Neuron (in vitro differentiated cells): Measurements from ENCODE around the gene TBC1D10B.
"Not testable (repeated sequence)": the region's sequence is repeated elsewhere in the genome, so short reads cannot be mapped to it uniquely, and the experiment has no call there.

Experiments
- H2AFZ ChIP-seq: one replicate; pipeline ENCODE4 v1.6.1; 2013; ENCODE audit warnings: low read depth, mild to moderate bottlenecking, inconsistent platforms, low read length, moderate library complexity
- H3K27me3 ChIP-seq: one replicate; pipeline ENCODE4 v1.6.1; 2013; ENCODE audit warnings: low read length; ENCODE audit not compliant: insufficient read depth
- H3K36me3 ChIP-seq: one replicate; pipeline ENCODE4 v1.6.1; 2013; ENCODE audit warnings: low read length; ENCODE audit not compliant: insufficient read depth
- H3K4me1 ChIP-seq: one replicate; pipeline ENCODE4 v1.6.1; 2013; ENCODE audit warnings: low read length; ENCODE audit not compliant: insufficient read depth
- H3K4me3 ChIP-seq: 2 replicates; pipeline ENCODE4 v1.5.1; 2013; ENCODE audit warnings: mild to moderate bottlenecking, low read length, moderate library complexity
- H3K9me3 ChIP-seq: one replicate; pipeline ENCODE4 v1.6.1; 2013; ENCODE audit warnings: low read length

The TBC1D10B gene

DNA sequence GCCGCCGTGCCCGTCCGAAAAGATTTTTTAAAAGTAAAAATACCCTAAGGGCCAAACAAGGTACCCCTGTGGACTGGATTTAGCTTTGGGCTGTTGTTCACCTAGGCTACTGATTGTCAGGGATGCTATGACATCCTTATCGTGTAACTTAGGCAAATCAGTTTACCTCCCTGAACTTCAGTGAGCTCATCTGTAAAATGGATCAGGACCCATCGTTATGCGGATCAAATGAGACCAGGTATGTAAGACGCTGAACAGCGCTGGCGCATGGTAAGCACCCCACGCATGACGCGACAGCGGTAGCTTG, 36.5 kb upstream of the TBC1D10B start:
- Histone ChIP-seq H3K9me3 (no peaks in the 10 kb centered on the region), H2AFZ (peak overlapping the region; percentile 50), H3K4me3 (peak overlapping the region; percentile 68)

DNA sequence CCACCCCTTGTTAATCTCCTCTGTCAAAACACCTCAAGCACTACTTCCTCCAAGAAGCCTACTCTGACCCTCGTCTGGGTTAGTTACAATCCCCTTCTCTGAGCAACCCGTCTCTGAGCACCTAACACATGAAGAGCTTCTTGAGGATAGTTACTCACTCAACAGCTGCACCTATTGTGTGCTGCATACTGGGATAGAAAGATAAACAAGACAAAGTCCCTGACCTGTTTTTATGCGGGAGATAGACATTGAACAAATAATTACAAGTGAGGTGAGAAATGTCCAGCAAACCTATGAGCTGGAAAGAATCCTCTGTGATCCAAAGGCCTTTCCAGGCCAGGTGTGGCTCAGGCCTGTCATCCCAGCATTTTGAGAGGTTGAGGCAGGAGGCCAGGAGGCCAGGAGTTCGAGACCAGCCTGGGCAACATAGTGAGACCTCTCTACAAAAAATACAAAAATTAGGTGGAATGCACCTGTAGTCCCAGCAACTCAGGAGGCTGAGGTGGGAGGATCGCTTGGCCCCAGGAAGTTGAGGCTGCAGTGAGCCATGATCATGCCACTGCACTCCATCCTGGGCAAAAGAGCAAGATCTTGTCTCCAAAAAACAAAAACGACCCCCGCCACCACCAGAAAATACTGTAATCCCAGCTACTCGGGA, 31.6 kb upstream of the TBC1D10B start:
- Histone ChIP-seq H2AFZ (no peak overlapping the region), H3K4me3 (no peak overlapping the region), H3K4me1 (peaks cover 25% of the 10 kb centered on the region), H3K9me3 (no peaks in the 10 kb centered on the region), H3K27me3 (no peaks in the 10 kb centered on the region), H3K36me3 (peaks cover 24% of the 10 kb centered on the region)

More for the DNA sequence above, 36.5 kb upstream of the TBC1D10B start:
- H3K27me3 ChIP-seq: no peaks in the 10 kb centered on the region
- H3K4me1 ChIP-seq: peaks cover 7% of the 10 kb centered on the region
- H3K36me3 ChIP-seq: peaks cover 8% of the 10 kb centered on the region

GRCh38 chr16:30399435-30400186, 29.3 kb upstream of the TBC1D10B start:
- Histone ChIP-seq H3K4me1 (peaks cover 36% of the 10 kb centered on the region), H3K9me3 (no peaks in the 10 kb centered on the region), H3K4me3 (peak overlapping the region; percentile 44), H3K36me3 (peaks cover 25% of the 10 kb centered on the region), H3K27me3 (no peaks in the 10 kb centered on the region), H2AFZ (no peak overlapping the region)

- Histone ChIP-seq H3K9me3 (no peaks in the 10 kb centered on the region), H3K4me3 (no peak overlapping the region), H3K36me3 (peaks cover 25% of the 10 kb centered on the region), H3K4me1 (peaks cover 36% of the 10 kb centered on the region), H2AFZ (no peak overlapping the region), H3K27me3 (no peaks in the 10 kb centered on the region)
These were observed 28.6 kb upstream of the TBC1D10B start for GRCh38 chr16:30398661-30399434.

DNA sequence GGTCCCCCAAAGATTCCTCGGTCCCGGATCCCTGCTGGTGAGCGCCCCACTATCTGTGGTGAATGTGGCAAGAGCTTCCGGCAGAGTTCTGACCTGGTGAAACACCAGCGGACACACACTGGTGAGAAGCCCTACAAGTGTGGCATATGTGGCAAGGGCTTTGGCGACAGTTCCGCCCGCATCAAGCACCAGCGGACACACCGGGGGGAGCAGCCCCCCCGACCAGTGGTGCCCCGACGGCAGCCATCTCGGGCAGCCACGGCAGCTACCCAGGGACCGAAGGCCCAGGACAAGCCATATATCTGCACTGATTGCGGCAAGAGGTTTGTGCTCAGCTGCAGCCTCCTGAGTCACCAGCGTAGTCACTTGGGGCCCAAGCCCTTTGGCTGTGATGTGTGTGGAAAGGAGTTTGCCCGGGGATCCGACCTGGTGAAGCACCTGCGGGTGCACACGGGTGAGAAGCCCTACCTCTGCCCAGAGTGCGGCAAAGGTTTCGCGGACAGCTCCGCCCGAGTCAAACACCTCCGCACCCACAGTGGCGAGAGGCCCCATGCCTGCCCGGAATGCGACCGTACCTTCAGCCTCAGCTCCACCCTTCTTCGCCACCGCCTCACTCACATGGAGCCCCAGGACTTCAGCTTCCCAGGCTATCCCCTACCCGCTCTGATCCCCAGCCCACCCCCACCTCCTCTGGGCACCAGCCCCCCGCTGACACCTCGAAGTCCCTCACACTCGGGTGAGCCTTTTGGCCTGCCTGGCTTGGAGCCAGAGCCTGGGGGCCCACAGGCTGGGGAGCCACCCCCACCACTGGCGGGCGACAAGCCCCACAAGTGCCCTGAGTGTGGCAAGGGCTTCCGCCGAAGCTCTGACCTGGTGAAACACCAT, 27.7 kb upstream of the TBC1D10B start:
- H3K36me3 ChIP-seq: peaks cover 25% of the 10 kb centered on the region
- H3K27me3 ChIP-seq: no peaks in the 10 kb centered on the region
- H3K4me3 ChIP-seq: no peak overlapping the region
- no peak overlapping the region for H2AFZ ChIP-seq
- H3K4me1 ChIP-seq: peaks cover 36% of the 10 kb centered on the region
- H3K9me3 ChIP-seq: no peaks in the 10 kb centered on the region

DNA sequence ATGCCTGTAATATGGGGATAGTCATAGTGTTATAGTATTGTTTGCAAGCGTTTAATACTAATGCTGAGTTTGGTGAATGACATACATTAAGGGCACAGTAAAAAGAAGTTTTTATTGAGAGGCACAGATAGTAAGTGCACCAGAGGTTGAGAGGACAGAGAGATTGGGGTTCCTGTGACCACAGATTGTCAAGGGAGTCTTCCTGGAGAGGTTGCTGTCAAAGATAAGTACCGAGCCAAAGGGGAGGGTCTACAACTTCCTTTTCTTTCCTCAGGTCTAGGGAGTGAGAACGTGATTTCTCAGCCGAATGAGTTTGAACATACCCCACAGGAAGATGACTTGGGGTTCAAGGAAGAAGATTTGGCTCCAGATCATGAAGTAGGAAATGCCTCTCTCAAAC, 26.8 kb upstream of the TBC1D10B start:
- H2AFZ ChIP-seq: no peak overlapping the region
- peaks cover 25% of the 10 kb centered on the region for H3K36me3 ChIP-seq
- H3K27me3 ChIP-seq: no peaks in the 10 kb centered on the region
- H3K4me1 ChIP-seq: peaks cover 36% of the 10 kb centered on the region
- H3K4me3 ChIP-seq: peak overlapping the region; percentile 67
- no peaks in the 10 kb centered on the region for H3K9me3 ChIP-seq

DNA sequence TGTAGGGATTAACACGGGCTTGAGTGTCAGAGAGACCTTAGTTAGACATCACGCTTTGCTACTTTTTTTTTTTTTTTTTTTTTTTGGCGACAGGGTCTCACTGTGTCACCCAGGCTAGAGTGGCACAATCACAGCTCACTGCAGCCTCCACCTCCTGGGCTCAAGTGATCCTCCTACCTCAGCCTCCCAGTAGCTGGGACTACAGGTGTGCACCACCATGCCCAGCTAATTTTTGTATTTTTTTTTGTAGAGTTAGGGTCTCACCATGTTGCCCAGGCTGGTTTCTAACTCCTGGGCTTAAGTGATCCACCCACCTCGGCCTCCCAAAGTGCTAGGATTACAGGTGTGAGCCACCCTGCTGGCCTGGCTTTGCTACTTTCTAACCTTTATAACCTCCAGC, 26.3 kb upstream of the TBC1D10B start:
- H3K4me3 ChIP-seq: peak overlapping the region; percentile 67
- not testable (repeated sequence) for H3K27me3 ChIP-seq, H3K9me3 ChIP-seq, H2AFZ ChIP-seq
- H3K4me1 ChIP-seq: peaks cover 36% of the 10 kb centered on the region
- peaks cover 25% of the 10 kb centered on the region for H3K36me3 ChIP-seq

GRCh38 chr16:30395992-30396585, 25.8 kb upstream of the TBC1D10B start:
- Histone ChIP-seq H3K4me3 (peak overlapping the region; percentile 67), H3K36me3 (peaks cover 25% of the 10 kb centered on the region), H3K27me3 (no peaks in the 10 kb centered on the region), H2AFZ (no peak overlapping the region), H3K4me1 (peaks cover 36% of the 10 kb centered on the region), H3K9me3 (no peaks in the 10 kb centered on the region)

- Histone ChIP-seq H3K4me1 (peaks cover 34% of the 10 kb centered on the region), H2AFZ (no peak within 1 kb of the TSS), H3K4me3 (peak within 1 kb of the TSS; percentile 67), H3K27me3 (no peaks in the 10 kb centered on the region), H3K9me3 (no peaks in the 10 kb centered on the region), H3K36me3 (peaks cover 25% of the 10 kb centered on the region)
These were observed 25.1 kb upstream of the TBC1D10B start, which contains the start of gene ZNF48 for GRCh38 chr16:30395155-30395991. ZNF48 (plus strand) TSS chr16:30395420; CDS start chr16:30395795, 375 bp downstream.

DNA sequence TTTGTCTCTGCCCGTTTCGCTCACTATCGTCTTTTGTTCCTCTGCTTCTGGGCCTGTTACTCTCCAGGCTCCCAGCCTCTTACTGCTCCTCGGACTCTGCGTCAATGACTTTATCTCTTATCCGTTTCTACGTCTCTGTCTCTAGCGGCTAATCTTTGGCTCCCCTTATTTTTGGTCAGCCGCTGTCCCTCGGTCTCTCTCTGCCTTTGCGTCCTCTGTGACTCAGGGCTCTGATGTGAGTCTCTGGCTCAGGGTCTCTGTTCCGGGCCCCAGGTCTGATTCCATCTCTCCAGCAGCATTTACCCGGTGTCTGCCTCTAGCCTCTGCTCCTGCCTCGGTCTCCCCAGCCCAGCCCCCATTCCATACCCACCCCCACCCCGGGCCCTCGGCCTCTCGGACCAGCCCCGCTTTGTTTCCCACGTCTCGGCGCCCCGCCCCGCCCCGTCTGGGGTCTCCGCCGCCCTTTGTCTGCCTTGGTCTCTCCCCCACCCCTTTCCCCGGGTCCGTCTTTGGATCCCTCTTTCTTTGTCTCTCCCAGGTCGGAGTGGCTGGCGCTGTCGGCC, 24.4 kb upstream of the TBC1D10B start:
- Histone ChIP-seq H3K4me3 (peak overlapping the region; percentile 67), H3K9me3 (no peaks in the 10 kb centered on the region), H2AFZ (no peak overlapping the region), H3K4me1 (peaks cover 31% of the 10 kb centered on the region), H3K36me3 (peaks cover 25% of the 10 kb centered on the region), H3K27me3 (no peaks in the 10 kb centered on the region)

DNA sequence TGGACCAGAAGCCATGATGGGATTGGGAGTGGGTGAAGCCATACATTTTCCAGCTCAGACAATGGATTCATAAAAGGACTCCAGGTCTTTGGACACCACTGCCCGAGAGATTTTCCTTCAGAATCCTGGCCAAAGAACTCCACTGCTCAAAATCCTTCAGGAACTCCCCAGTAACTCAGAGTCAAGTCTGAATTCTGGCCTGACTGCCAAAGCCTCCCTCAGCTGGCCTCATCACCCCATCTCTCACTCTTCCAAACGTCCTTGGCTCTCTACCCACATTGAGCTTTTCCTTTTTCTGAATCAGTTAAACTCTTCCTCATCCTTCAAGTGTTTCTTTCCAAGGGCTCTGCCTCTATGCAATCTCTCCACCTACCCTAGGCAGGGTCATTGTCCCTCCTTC, 13.2 kb upstream of the TBC1D10B start:
- Histone ChIP-seq H3K9me3 (no peaks in the 10 kb centered on the region), H3K4me3 (no peak overlapping the region), H2AFZ (no peak overlapping the region), H3K36me3 (no peaks in the 10 kb centered on the region), H3K4me1 (peaks cover 10% of the 10 kb centered on the region), H3K27me3 (no peaks in the 10 kb centered on the region)
